GM18499 (cell line): Measurements from ENCODE around the gene CIDEC.
"Not testable (repeated sequence)": the region's sequence is repeated elsewhere in the genome, so short reads cannot be mapped to it uniquely, and the experiment has no call there.

ENCODE experiments used
- ATAC-seq: cut with Tn5 transposase; IDR thresholded peaks from one replicate; pipeline ENCODE4 v1.9.1; 2021; ENCODE audit warnings: moderate number of reproducible peaks; ENCODE audit not compliant: insufficient read depth, unreplicated experiment

CIDEC gene

GRCh38 chr3:9902372-9903237, 22.6 kb upstream of the CIDEC start, which contains the start of gene IL17RE:
IL17RE (plus strand) TSS chr3:9902848; CDS start chr3:9902933, 85 bp downstream.
- ATAC-seq: no peak

GRCh38 chr3:9901967-9902366, 21.9 kb upstream of the CIDEC start:
- ATAC-seq: no peak

GRCh38 chr3:9900965-9901415, 20.9 kb upstream of the CIDEC start:
- ATAC-seq: not testable (repeated sequence)

GRCh38 chr3:9899289-9899791, 19.3 kb upstream of the CIDEC start:
- ATAC-seq: no peak

GRCh38 chr3:9898467-9899241, 18.6 kb upstream of the CIDEC start:
- ATAC-seq: no peak

GRCh38 chr3:9897408-9898372, 17.6 kb upstream of the CIDEC start:
- no peak for ATAC-seq

GRCh38 chr3:9896755-9897407, 16.8 kb upstream of the CIDEC start:
- not testable (repeated sequence) for ATAC-seq

GRCh38 chr3:9895715-9896114, 15.7 kb upstream of the CIDEC start:
- ATAC-seq: not testable (repeated sequence)

- no peak for ATAC-seq
These were observed 13.7 kb upstream of the CIDEC start for GRCh38 chr3:9893739-9894138.

- ATAC-seq: no peak
These were observed 11.1 kb upstream of the CIDEC start for GRCh38 chr3:9891072-9891622.

- no peak for ATAC-seq
These were observed 10.4 kb upstream of the CIDEC start, which contains the start of gene JAGN1 for GRCh38 chr3:9890249-9891071. JAGN1 (plus strand) TSS chr3:9890610; CDS start chr3:9890723, 113 bp downstream.

- no peak for ATAC-seq
These were observed 9.4 kb upstream of the CIDEC start for GRCh38 chr3:9889405-9889804.

- ATAC-seq: no peak
These were observed 8.5 kb upstream of the CIDEC start for GRCh38 chr3:9888540-9888939.

- ATAC-seq: no peak
These were observed 7.4 kb upstream of the CIDEC start for GRCh38 chr3:9887480-9887879.

- no peak for ATAC-seq
These were observed 6.3 kb upstream of the CIDEC start for GRCh38 chr3:9886328-9886727.

- no peak for ATAC-seq
These were observed 4.6 kb upstream of the CIDEC start for GRCh38 chr3:9884555-9885165.

- no peak for ATAC-seq
These were observed 3.9 kb upstream of the CIDEC start for GRCh38 chr3:9883706-9884554.
